ENCODE results near the gene THEM4.

DNA sequence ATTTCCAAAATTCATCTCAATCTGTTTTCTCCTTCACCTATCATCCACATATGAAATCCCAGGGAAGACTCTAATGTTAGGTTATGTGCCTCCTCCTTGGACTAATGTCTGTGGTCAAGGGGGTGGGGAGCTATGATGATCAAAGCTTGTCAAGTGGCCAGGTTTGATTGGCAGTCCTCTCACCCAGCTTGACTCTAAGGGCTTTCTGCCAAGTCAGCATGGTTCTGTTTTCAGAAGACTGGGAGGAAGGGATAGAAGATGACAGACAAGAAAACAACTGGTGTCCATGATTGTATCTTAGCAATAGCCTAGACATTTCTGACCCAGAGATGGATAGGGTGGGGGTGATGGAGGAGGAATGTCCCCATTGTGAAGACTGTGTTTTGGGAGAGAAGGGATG lies 46.7 kb downstream of the THEM4 start:
- TF ChIP-seq, protein P1, sequence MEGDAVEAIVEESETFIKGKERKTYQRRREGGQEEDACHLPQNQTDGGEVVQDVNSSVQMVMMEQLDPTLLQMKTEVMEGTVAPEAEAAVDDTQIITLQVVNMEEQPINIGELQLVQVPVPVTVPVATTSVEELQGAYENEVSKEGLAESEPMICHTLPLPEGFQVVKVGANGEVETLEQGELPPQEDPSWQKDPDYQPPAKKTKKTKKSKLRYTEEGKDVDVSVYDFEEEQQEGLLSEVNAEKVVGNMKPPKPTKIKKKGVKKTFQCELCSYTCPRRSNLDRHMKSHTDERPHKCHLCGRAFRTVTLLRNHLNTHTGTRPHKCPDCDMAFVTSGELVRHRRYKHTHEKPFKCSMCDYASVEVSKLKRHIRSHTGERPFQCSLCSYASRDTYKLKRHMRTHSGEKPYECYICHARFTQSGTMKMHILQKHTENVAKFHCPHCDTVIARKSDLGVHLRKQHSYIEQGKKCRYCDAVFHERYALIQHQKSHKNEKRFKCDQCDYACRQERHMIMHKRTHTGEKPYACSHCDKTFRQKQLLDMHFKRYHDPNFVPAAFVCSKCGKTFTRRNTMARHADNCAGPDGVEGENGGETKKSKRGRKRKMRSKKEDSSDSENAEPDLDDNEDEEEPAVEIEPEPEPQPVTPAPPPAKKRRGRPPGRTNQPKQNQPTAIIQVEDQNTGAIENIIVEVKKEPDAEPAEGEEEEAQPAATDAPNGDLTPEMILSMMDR (IDR thresholded peaks at IDR 0.05) = no peak
- TF ChIP-seq EP300 (IDR thresholded peaks at IDR 0.05) (no peak), POLR2A (IDR thresholded peaks at IDR 0.05) (no peak), POLR2AphosphoS5 (IDR thresholded peaks at IDR 0.05) (no peak)
